Endothelial cell of umbilical vein (primary cell): ENCODE data around the gene LIPI. TPM values are rescaled to one million over a fixed set of nuclear protein-coding genes. Genes with fewer than 3 reads are reported as not detected.

Experiments used
- BruUV-seq: library from RNA; stranded (reverse); fragments of 400-500 nt; replicated peaks from 2 replicates; lab custom pipeline; 2021; lab: Mats Ljungman, UMichigan
- CTCF ChIA-PET: fragments of 300-600, 350-600 bp; sonication (Branson Sonifier 250); formaldehyde crosslinking; loops from one replicate; lab custom pipeline; 2021; ENCODE audit warnings: antibody characterized with exemption, inconsistent platforms; lab: Charles Lee
- POLR2A ChIA-PET: fragments of 300-600, 350-600 bp; sonication (Branson Sonifier 250); formaldehyde crosslinking; loops from one replicate; lab custom pipeline; 2021; ENCODE audit warnings: antibody characterized with exemption, inconsistent platforms; lab: Charles Lee
- DNase-seq: peaks from one replicate; pipeline ENCODE4 v3.0.0-alpha.2; 2011; ENCODE audit warnings: low read depth, low spot score
- FAIRE-seq: peaks from 2 replicates; lab custom pipeline; 2011; peaks lifted over from hg19 to GRCh38; lab: Jason Lieb, UNC
- H2AFZ ChIP-seq: 2 replicates; pipeline ENCODE4 v1.6.0; 2012; ENCODE audit warnings: low read depth, low read length, control low read depth, inconsistent platforms
- H3K27ac ChIP-seq: 2 replicates; pipeline ENCODE4 v1.5.1; 2011; ENCODE audit warnings: low read depth, mild to moderate bottlenecking, control low read depth, low read length, moderate library complexity; ENCODE audit not compliant: insufficient read depth
- H3K27me3 ChIP-seq, 2 experiments: 2 replicates each; pipeline versions ENCODE4 v1.6.0 to v1.6.1; 2011; ENCODE audit warnings: low read length in 2 of 2, mixed read lengths in 1 of 2; ENCODE audit not compliant: control insufficient read depth in 2 of 2, insufficient read depth in 2 of 2
- H3K36me3 ChIP-seq, 2 experiments: 2 replicates in 1 of 2; 3 replicates in 1 of 2; pipeline ENCODE4 v1.5.1; 2011; ENCODE audit warnings: low read length in 2 of 2, mild to moderate bottlenecking in 1 of 2, moderate library complexity in 1 of 2; ENCODE audit not compliant: control insufficient read depth in 2 of 2, insufficient read depth in 2 of 2; ENCODE audit errors: extremely low read depth in 1 of 2
- H3K4me1 ChIP-seq: 3 replicates; pipeline ENCODE4 v1.5.1; 2011; ENCODE audit warnings: mild to moderate bottlenecking, low read length; ENCODE audit not compliant: control insufficient read depth, insufficient read depth; ENCODE audit errors: extremely low read depth
- H3K4me2 ChIP-seq: 2 replicates; pipeline ENCODE4 v1.6.1; 2011; ENCODE audit warnings: low read length, control low read depth, mixed read lengths; ENCODE audit not compliant: insufficient read depth
- H3K4me3 ChIP-seq, 3 experiments: fragments of 200-600 bp in 1 of 3; sonication (generic), shearing (Covaris generic) in 1 of 3; replicated peaks in 1 of 3; 2 replicates each; pipeline ENCODE4 v1.5.1; 2011 to 2016; ENCODE audit warnings: control low read depth in 3 of 3, low read length in 3 of 3, mild to moderate bottlenecking in 2 of 3, inconsistent platforms in 1 of 3, low read depth in 1 of 3, moderate library complexity in 1 of 3; ENCODE audit not compliant: insufficient read depth in 1 of 3
- H3K79me2 ChIP-seq: 2 replicates; pipeline ENCODE4 v1.6.0; 2012; ENCODE audit warnings: low read length, inconsistent platforms; ENCODE audit not compliant: control insufficient read depth, insufficient read depth
- H3K9ac ChIP-seq: replicated peaks from 2 replicates; pipeline ENCODE3; 2011; ENCODE audit warnings: low read length, control low read depth; ENCODE audit not compliant: insufficient read depth; ENCODE audit errors: extremely low read depth
- H3K9me1 ChIP-seq: replicated peaks from 3 replicates; pipeline ENCODE4 v1.6.0; 2011; ENCODE audit warnings: mild to moderate bottlenecking, low read length; ENCODE audit not compliant: control insufficient read depth, insufficient read depth; ENCODE audit errors: extremely low read depth
- H3K9me3 ChIP-seq: replicated peaks from 2 replicates; pipeline ENCODE4 v1.5.1; 2012; ENCODE audit warnings: low read length, inconsistent platforms; ENCODE audit not compliant: control insufficient read depth, insufficient read depth
- H4K20me1 ChIP-seq: replicated peaks from 2 replicates; pipeline ENCODE3; 2011; ENCODE audit warnings: mild to moderate bottlenecking, low read length; ENCODE audit not compliant: control insufficient read depth, insufficient read depth; ENCODE audit errors: extremely low read depth
- CTCF ChIP-seq, 2 donors: IDR thresholded peaks; 1 replicate in 1 of 2; 2 replicates in 1 of 2; pipeline ENCODE4 v1.5.1; 2011; ENCODE audit warnings: low read length in 2 of 2, mild to moderate bottlenecking in 2 of 2, moderate library complexity in 2 of 2, control low read depth in 1 of 2, inconsistent platforms in 1 of 2, low read depth in 1 of 2; ENCODE audit not compliant: insufficient read depth in 1 of 2; ENCODE audit errors: extremely low read depth in 1 of 2
- EZH2 ChIP-seq: IDR thresholded peaks from 2 replicates; pipeline ENCODE4 v1.6.1; 2012; ENCODE audit warnings: borderline replicate concordance, low read depth, mild to moderate bottlenecking, moderate library complexity, low read length, inconsistent platforms; ENCODE audit not compliant: severe bottlenecking
- FOS ChIP-seq: IDR thresholded peaks from 2 replicates; pipeline ENCODE4 v1.6.1; 2011; ENCODE audit warnings: mild to moderate bottlenecking, low read length, moderate library complexity, borderline replicate concordance; ENCODE audit not compliant: insufficient read depth
- GATA2 ChIP-seq: IDR thresholded peaks from 2 replicates; pipeline ENCODE4 v1.7.0; 2011; ENCODE audit warnings: low read depth, mild to moderate bottlenecking, moderate library complexity, mixed read lengths, low read length; ENCODE audit not compliant: insufficient read length, insufficient read depth
- JUN ChIP-seq: IDR thresholded peaks from 2 replicates; pipeline ENCODE4 v1.6.1; 2011; ENCODE audit warnings: borderline replicate concordance, low read depth; ENCODE audit not compliant: insufficient read length, insufficient read depth
- MYC ChIP-seq: IDR thresholded peaks from one replicate; pipeline ENCODE4 v1.6.1; 2011; ENCODE audit warnings: mild to moderate bottlenecking, low read depth, low read length
- POLR2AphosphoS5 ChIP-seq: IDR thresholded peaks from 2 replicates; pipeline ENCODE4 v1.6.1; 2012; ENCODE audit warnings: low read depth, mild to moderate bottlenecking, control low read depth, low read length, moderate library complexity; ENCODE audit not compliant: insufficient read depth
- dilution Hi-C: fragments of 300-500 bp; cut with MboI; formaldehyde crosslinking; loops from one replicate; pipeline ENCODE4 v1.15.0; 2019; ENCODE audit warnings: low sequenced_read_pairs; ENCODE audit not compliant: extremely low pct_ligation_motif_present
- intact Hi-C: fragments of 100-400 bp; cut with micrococcal nuclease; formaldehyde crosslinking; loops from one replicate; pipeline ENCODE4 v1.10.0; 2022
- polyA plus RNA-seq, 4 experiments: library from polyadenylated mRNA; depleted of rRNA in 3 of 4; stranded (reverse) in 3 of 4; unstranded in 1 of 4; fragments of >200 nt; gene quantifications; 2 replicates each; pipeline versions ENCODE4 v1.2.1 to v1.2.3, GENCODE V29; 2011 to 2012; ENCODE audit warnings: missing spikeins in 1 of 4
- total RNA-seq: library from RNA; stranded (reverse); gene quantifications from 2 replicates; pipeline ENCODE4 v1.2.3, GENCODE V29; 2021
- TF ChIP-seq, protein P1 (sequence below): IDR thresholded peaks from 2 replicates; pipeline ENCODE4 v1.6.1; 2011; ENCODE audit not compliant: insufficient read depth, insufficient read length

The LIPI gene
- total and polyA plus RNA-seq, 2 donors (not counting 3 experiments of a cell fraction or from before 2014, with no cell fraction given), result not detected

DNA sequence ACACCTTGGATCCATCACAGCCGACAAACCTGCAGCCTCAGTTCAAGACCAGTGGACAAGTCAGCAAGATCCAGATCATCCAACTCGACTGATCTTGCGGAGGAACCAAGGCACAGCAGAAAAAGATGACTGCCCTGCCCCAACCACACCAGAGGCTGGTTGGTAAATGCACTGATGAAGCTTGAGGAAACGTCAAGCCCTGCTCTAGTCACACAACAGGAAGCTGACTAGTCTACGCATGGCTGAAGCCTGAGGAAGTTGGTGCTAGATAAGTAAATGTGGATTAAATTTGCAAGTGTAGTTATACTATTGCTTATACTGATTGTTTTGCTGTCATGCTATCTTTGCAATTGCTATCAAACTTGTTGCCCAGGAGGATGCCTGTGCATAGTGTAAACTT lies 89.0 kb downstream of the LIPI start:
- dilution Hi-C loops (no loop called here), intact Hi-C loops (no loop called here)
- TF ChIP-seq JUN, result no peak
- no peak for TF ChIP-seq CTCF (IDR thresholded peaks at IDR 0.05; ENCODE audit: extremely low read depth in 1 of 2, insufficient read depth in 1 of 2, low read depth in 1 of 2, low read length in 2 of 2)
- TF ChIP-seq EZH2, result no peak
- TF ChIP-seq POLR2AphosphoS5, result no peak
- TF ChIP-seq MYC, result no peak
- TF ChIP-seq FOS, result no peak
- TF ChIP-seq GATA2, result no peak
- TF ChIP-seq, protein P1, sequence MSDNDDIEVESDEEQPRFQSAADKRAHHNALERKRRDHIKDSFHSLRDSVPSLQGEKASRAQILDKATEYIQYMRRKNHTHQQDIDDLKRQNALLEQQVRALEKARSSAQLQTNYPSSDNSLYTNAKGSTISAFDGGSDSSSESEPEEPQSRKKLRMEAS, result no peak
- H2AFZ ChIP-seq, result no peak overlapping the region
- DNase-seq (no peak), FAIRE-seq (no peak)
- no peaks in the 10 kb centered on the region for H3K79me2 ChIP-seq
- no peaks in the 10 kb centered on the region for H3K4me1 ChIP-seq
- H3K36me3 ChIP-seq, result no peaks in the 10 kb centered on the region
- no peak overlapping the region for H3K27ac ChIP-seq
- BruUV-seq, result no TSS peak
- POLR2A ChIA-PET, result no interaction called here
- H3K9me1 ChIP-seq, result no peaks in the 10 kb centered on the region
- no peaks in the 10 kb centered on the region for H4K20me1 ChIP-seq
- peaks cover 6% of the 10 kb centered on the region for H3K9me3 ChIP-seq
- H3K4me3 ChIP-seq, result no peak overlapping the region
- H3K4me2 ChIP-seq, result no peak overlapping the region
- no peaks in the 10 kb centered on the region for H3K27me3 ChIP-seq
- no peak overlapping the region for H3K9ac ChIP-seq
- CTCF ChIA-PET, result no interaction called here
